Spleen (tissue), 7 donors: ENCODE data around the gene MNX1.

Experiments
- POLR2A ChIP-seq, 3 donors: fragments of 450-650 bp; IDR thresholded peaks; one replicate each; pipeline ENCODE4 v1.5.1; 2017; ENCODE audit warnings: antibody characterized with exemption in 3 of 3, mild to moderate bottlenecking in 1 of 3
- POLR2AphosphoS5 ChIP-seq, 3 donors: sonication (generic); formaldehyde crosslinking; IDR thresholded peaks; one replicate each; pipeline ENCODE4 v1.5.1; 2017; ENCODE audit warnings: antibody characterized with exemption in 3 of 3
- TF ChIP-seq, protein P1 (sequence below), 11 experiments: fragments of 200-600 bp in 7 of 11; fragments of 450-650 bp in 4 of 11; sonication (generic) in 4 of 11; IDR thresholded peaks in 8 of 11; conservative IDR thresholded peaks in 3 of 11; 1 replicate in 7 of 11; 2 replicates in 4 of 11; pipeline versions ENCODE4 v1.4.0 to v1.8.0; 2016 to 2021; ENCODE audit warnings: antibody characterized with exemption in 11 of 11, inconsistent platforms in 4 of 11, mild to moderate bottlenecking in 1 of 11
- donor health status: DM: no; HTN: no; CAD: no; lungs with moderate emphysema.
- donor health status: DM: no; HTN: no; CAD: no.
- donor health status: DM: no; HTN: no; CAD: no.

DNA sequence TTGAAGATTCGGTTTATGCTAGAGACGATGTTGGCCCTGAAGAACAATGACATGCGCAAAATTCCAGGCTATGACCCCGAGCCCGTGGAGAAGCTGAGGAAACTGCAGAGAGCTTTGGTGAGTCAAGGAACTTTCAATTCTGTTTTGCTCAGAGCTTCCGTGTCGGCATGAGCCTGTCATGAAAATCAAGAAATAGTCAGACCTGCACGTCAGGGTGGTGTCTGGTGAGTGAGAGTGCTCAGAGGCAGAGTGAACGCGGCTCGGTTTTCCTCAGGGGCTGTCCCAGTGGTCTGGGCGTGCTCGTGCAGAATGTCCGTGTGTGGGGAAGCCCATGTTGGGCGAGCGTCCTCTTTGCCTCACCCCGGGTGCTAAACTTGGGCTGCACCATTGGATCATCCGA, 48.3 kb downstream of the MNX1 start:
- TF ChIP-seq, protein P1, sequence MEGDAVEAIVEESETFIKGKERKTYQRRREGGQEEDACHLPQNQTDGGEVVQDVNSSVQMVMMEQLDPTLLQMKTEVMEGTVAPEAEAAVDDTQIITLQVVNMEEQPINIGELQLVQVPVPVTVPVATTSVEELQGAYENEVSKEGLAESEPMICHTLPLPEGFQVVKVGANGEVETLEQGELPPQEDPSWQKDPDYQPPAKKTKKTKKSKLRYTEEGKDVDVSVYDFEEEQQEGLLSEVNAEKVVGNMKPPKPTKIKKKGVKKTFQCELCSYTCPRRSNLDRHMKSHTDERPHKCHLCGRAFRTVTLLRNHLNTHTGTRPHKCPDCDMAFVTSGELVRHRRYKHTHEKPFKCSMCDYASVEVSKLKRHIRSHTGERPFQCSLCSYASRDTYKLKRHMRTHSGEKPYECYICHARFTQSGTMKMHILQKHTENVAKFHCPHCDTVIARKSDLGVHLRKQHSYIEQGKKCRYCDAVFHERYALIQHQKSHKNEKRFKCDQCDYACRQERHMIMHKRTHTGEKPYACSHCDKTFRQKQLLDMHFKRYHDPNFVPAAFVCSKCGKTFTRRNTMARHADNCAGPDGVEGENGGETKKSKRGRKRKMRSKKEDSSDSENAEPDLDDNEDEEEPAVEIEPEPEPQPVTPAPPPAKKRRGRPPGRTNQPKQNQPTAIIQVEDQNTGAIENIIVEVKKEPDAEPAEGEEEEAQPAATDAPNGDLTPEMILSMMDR (IDR thresholded peaks at IDR 0.05 in 8 of 11, conservative IDR thresholded peaks at IDR 0.05 in 3 of 11), result no peak
- TF ChIP-seq POLR2A (IDR thresholded peaks at IDR 0.05) (no peak), POLR2AphosphoS5 (IDR thresholded peaks at IDR 0.05) (no peak)
